Heart right ventricle (tissue), 16 donors: ENCODE results near the gene NME3. TPM values are rescaled to one million over a fixed set of nuclear protein-coding genes. Genes with fewer than 3 reads are reported as not detected.

Experiments used
- ATAC-seq, 8 donors: fragments of 200-7000 bp; cut with Tn5 transposase; one replicate each; pipeline ENCODE4 v1.9.1; 2020; ENCODE audit warnings: mild to moderate bottlenecking in 8 of 8, moderate library complexity in 8 of 8, moderate number of reproducible peaks in 1 of 8
- DNase-seq, 2 donors: peaks; one replicate each; pipeline ENCODE4 v3.0.0-alpha.2; 2020
- H3K27ac ChIP-seq, 10 donors: fragments of 200-600 bp; sonication (generic) in 2 of 10; one replicate each; pipeline versions ENCODE4 v1.5.0 to v1.8.0; 2020 to 2022; ENCODE audit warnings: mild to moderate bottlenecking in 3 of 10
- H3K27me3 ChIP-seq, 7 donors: fragments of 200-600 bp; one replicate each; pipeline ENCODE4 v1.8.0; 2021 to 2022; ENCODE audit warnings: mild to moderate bottlenecking in 2 of 7
- H3K36me3 ChIP-seq, 9 donors: fragments of 200-600 bp; sonication (generic) in 1 of 9; one replicate each; pipeline versions ENCODE4 v1.5.0 to v1.8.0; 2020 to 2022; ENCODE audit warnings: mild to moderate bottlenecking in 2 of 9
- H3K4me1 ChIP-seq, 9 donors: fragments of 200-600 bp; sonication (generic) in 1 of 9; one replicate each; pipeline versions ENCODE4 v1.5.0 to v1.8.0; 2020 to 2022; ENCODE audit warnings: mild to moderate bottlenecking in 4 of 9
- H3K4me3 ChIP-seq, 10 donors: fragments of 200-600 bp; sonication (generic) in 2 of 10; one replicate each; pipeline versions ENCODE4 v1.5.0 to v1.8.0; 2020 to 2022; ENCODE audit warnings: mild to moderate bottlenecking in 7 of 10, moderate library complexity in 2 of 10
- H3K9me3 ChIP-seq, 11 donors: fragments of 200-600 bp in 10 of 11; sonication (generic) in 2 of 11; one replicate each; pipeline versions ENCODE4 v1.5.0 to v1.8.0; 2013 to 2022; ENCODE audit warnings: mild to moderate bottlenecking in 2 of 11, control low read depth in 1 of 11, moderate library complexity in 1 of 11
- CTCF ChIP-seq, 9 donors: fragments of 200-600 bp; sonication (generic) in 2 of 9; IDR thresholded peaks; one replicate each; pipeline versions ENCODE4 v1.5.0 to v1.8.0; 2021 to 2022; ENCODE audit warnings: antibody characterized with exemption in 9 of 9, mild to moderate bottlenecking in 5 of 9, moderate library complexity in 1 of 9
- WGBS, 2 donors: extraction: QIAGEN DNeasy Blood & Tissue Kit; methylation state at CpG; one replicate each; pipeline ENCODE4 v1.1.7; 2013; ENCODE audit warnings: inconsistent platforms in 1 of 2; 5-methylcytosine and 5-hydroxymethylcytosine counted together
- intact Hi-C, 10 donors: fragments of 100-400 bp; cut with DNase I; formaldehyde crosslinking; loops; one replicate each; pipeline versions ENCODE4 v1.11.1 to v1.14.2; 2022
- polyA plus RNA-seq, 2 donors: library from polyadenylated mRNA; stranded (reverse); fragments of 200-250 nt; gene quantifications; one replicate each; pipeline ENCODE4 v1.2.3, GENCODE V29; 2013
- total RNA-seq, 10 donors: library from RNA; stranded (reverse); fragmentation: NEBNext Ultra II Directional in 3 of 10; extraction: Animal tissue kit (Norgen Biotek cat#: 25700) in 3 of 10; gene quantifications; one replicate each; pipeline versions ENCODE4 v1.2.1 to v1.2.4, GENCODE V29; 2021 to 2023
- donor health status: Arrhythmogenic right ventricular cardiomyopathy.
- donor health status: ischemic (EF 13 %, LVEDD 7.1; RV severe dilation, severe dysfunction).
- donor health status: healthy with polysubstance abuse.
- donor health status: DM: no; HTN: yes; CAD: no.
- donor health status: DM: no; HTN: no; CAD: no.
- donor health status: ischemic (EF 25% LVEDD 6.9; RV normal size, moderate dysfunction).
- donor health status: ischemic (EF 25% LVEDD 5.7; RV mildly dilated, moderate dysfunction).
- donor health status: healthy.
- donor health status: DM: yes; HTN: yes; CAD: no.
- donor health status: Ischemic cardiomyopathy.
- donor health status: ischemic (EF 35%, LVEDD 5.7; RV mildly dilated, moderate dysfunction).
- donor health status: nonischemic (EF 11% LVEDD 7.7; RV severe dilation, severe dysfunction).
- donor health status: DM: yes; HTN: yes; CAD: no.
- donor health status: PGD.
- donor health status: ischemic (EF 29% LVEDD 5.4; RV normal size, mild dysfunction).
- donor health status: nonischemic (EF 23%, LVEDD 6.1; RV moderate dilation, normal function).

The NME3 gene
- total and polyA plus RNA-seq, 12 donors = 21.8 to 176 (median 31.6) TPM

DNA sequence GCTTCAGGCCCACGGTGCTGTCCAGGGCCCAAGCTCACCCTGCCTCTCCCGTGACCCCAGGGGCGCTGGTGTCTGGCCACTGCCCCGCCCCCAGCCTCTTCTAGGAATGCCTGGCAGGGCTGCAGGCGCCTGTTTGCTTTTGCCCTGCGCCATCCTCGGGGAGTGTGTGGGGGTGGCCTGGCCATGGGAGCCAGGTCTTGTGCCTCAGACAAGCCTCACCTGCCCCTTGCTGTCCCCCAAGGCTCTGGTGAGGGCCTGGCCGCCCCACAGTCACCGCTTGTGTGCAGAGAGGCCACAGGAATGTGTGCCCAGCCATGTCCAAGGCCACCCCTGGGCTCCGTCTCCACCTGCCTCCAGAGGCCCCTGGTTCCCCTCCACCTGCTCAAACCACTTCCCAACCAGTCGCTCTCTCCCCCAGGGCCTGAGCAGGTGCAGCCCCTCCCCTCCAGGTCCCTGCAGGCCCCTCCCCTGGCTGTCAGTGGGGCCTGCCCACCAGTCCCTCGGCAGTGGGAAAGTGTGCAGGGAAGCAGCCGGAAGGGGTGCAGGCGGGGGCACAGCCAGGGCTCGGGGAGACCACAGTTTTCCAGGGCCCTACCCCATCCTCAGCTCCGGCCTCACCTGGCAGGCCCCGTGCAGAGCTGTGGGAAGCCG, 23.0 kb upstream of the NME3 start:
- Histone ChIP-seq H3K36me3 (peaks cover 0 to 31% (median 0%) of the 10 kb centered on the region in 9 donors), H3K4me3 (no peak overlapping the region), H3K27me3 (no peaks in the 10 kb centered on the region), H3K4me1 (no peaks in the 10 kb centered on the region), H3K27ac (no peak overlapping the region), H3K9me3 (peaks cover 0 to 16% (median 0%) of the 10 kb centered on the region in 11 donors)
- WGBS, 2 donors = 63 to 64% methylated on average over 18 of the region's 18 CpGs
- intact Hi-C loops = loop anchor here in 1 of 10 donors (10.0 kb wide), 1 partner anchor 60 kb away; no protein-coding TSS in a partner anchor
- ATAC-seq (peak in 2 of 8 donors; percentile 7 to 10), DNase-seq (peak in 1 of 2 donors; percentile 3)
- no peak for TF ChIP-seq CTCF (IDR thresholded peaks at IDR 0.05)

DNA sequence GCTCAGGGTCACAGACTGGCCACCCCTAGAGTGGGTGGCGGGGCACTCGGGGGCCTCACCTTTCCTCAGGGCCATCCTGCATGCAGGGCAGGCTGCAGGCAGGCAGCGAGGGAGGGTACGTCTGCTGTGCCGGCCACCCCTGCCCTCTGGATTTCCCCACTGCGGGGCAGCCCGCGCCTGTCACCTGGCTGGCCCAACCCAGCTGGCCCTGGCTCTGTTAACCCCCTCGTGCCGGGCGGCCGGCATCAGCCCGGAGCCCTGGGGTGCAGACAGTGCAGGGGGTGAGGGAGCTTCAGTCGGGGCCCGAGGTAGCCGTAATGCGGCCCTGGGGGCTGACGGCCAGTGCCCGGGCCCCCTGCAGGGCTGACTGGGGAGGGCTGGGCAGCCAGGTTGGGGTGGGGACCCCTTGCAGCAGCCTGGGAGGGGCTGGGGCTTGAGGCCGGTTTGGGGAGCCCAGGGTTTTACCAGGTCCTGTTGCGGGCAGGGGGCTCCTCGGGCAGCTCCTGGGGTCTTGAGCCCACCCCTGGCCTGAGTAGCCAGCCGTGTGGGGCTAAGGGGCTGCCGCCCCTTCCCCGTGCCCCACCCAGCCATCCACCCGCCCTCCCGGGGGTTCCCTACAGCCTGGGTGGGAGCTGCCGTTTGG, 22.4 kb upstream of the NME3 start, which contains the start of gene IGFALS:
IGFALS (minus strand) TSS at position 128 of the 643 bp plus-strand sequence; CDS start at position 75, 53 bp downstream.
- H3K27me3 ChIP-seq = no peaks in the 10 kb centered on the region
- no peak within 1 kb of the TSS for H3K27ac ChIP-seq
- peaks cover 0 to 37% (median 1%) of the 10 kb centered on the region in 9 donors for H3K36me3 ChIP-seq
- WGBS, 2 donors = 63 to 66% methylated on average over 28 of the region's 28 CpGs
- DNase-seq (no peak), ATAC-seq (peak in 2 of 8 donors; percentile 16 to 19)
- no peaks in the 10 kb centered on the region for H3K4me1 ChIP-seq
- no peak within 1 kb of the TSS for H3K4me3 ChIP-seq
- intact Hi-C loops = loop anchor here in 1 of 10 donors (10.0 kb wide), 1 partner anchor 59 kb away; no protein-coding TSS in a partner anchor
- peaks cover 0 to 16% (median 0%) of the 10 kb centered on the region in 11 donors for H3K9me3 ChIP-seq
- no peak for TF ChIP-seq CTCF (IDR thresholded peaks at IDR 0.05)

- intact Hi-C loops = loop anchor here in 1 of 10 donors (10.0 kb wide), 1 partner anchor 58 kb away; no protein-coding TSS in a partner anchor
- peaks cover 0 to 44% (median 7%) of the 10 kb centered on the region in 9 donors for H3K36me3 ChIP-seq
- H3K27ac ChIP-seq = no peak overlapping the region
- ATAC-seq (peak in 1 of 8 donors; percentile 20), DNase-seq (peak in 1 of 2 donors; percentile 2)
- no peak for TF ChIP-seq CTCF (IDR thresholded peaks at IDR 0.05)
- H3K9me3 ChIP-seq = peaks cover 0 to 10% (median 0%) of the 10 kb centered on the region in 11 donors
- WGBS, 2 donors = 87 to 89% methylated on average over 32 to 33 of the region's 33 CpGs
- H3K27me3 ChIP-seq = no peaks in the 10 kb centered on the region
- H3K4me3 ChIP-seq = no peak overlapping the region
- no peaks in the 10 kb centered on the region for H3K4me1 ChIP-seq
Observed at GRCh38 chr16:1792836-1793577, 21.7 kb upstream of the NME3 start.
